ENCODE measurements around the gene HDDC2. TPM values are rescaled to one million over a fixed set of nuclear protein-coding genes. Genes with fewer than 3 reads are reported as not detected.

HDDC2 gene
- total and polyA plus RNA-seq, 9 of the 15 experiments (the other 6 are each of a cell fraction or from before 2014, with no cell fraction given) = 194 to 632 (median 294) TPM

DNA sequence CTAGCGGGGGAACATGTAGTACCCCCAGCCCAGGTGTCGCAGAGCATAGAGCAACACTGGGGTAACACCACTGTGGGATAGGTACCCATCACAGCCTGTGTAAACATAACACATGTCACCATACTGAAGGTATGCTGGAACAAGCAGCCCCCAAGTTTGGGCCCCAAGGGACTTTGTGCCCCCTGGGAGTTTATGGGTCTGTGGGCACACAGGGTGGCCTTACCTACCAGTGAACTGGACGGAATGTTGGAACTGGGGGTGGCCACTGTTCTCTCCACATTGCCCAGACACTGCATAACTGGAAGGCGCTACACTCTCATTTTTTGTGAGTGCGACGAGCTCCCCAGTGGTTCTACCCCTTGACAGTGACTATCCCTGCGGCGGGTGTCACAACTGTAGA, 28.5 kb downstream of the HDDC2 start (continued):
- TF ChIP-seq ZNF165 (CRISPR knock-in tag; IDR thresholded peaks at IDR 0.05; ENCODE audit: borderline replicate concordance) (no peak), TRIM28 (IDR thresholded peaks at IDR 0.05) (no peak), NUFIP1 (IDR thresholded peaks at IDR 0.05; ENCODE audit: partially characterized antibody) (no peak)

DNA sequence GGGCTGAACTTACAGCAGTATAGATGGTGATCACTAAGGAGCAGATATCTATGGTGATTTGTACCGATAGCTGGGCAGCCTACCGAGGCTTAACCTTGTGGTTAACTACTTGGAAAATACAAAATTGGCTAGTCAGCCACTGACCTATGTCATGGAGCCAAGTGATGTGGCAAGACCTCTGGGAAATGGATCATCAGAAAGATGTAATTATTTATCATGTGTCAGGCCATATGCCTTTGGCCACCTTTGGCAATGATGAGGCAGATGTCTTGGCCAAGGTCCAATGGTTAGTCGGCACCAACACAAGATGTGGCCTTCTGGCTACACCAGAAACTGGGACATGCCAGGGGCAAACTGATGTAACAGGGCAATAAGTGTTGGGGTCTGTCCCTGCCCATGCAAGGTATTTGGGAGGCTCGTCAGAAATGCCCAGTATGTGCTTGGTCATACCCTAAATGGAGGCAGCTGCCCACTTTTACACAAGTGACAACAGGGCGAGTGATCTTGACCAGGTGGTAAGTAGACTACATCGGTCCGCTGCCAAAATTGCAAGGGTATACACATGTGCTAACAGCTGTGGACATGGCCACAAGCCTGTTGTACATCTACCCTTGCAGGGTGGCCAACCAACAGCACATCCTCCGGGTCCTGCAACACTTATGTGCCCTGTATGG, 30.1 kb downstream of the HDDC2 start:
- Histone ChIP-seq H2AFZ (ENCODE audit: low read depth, low read length) (no peak overlapping the region), H3K27me3 (ENCODE audit: control insufficient read depth in 2 of 2, insufficient read depth in 2 of 2, low read length in 2 of 2) (no peaks in the 10 kb centered on the region), H3K27ac (ENCODE audit: extremely low read depth, low read depth, low read length) (no peak overlapping the region), H3K9me3 (replicated peaks; ENCODE audit: control insufficient read depth, insufficient read depth, low read depth, low read length) (no peaks in the 10 kb centered on the region), H3K4me2 (ENCODE audit: insufficient read depth, low read length) (no peak overlapping the region), H3K79me2 (ENCODE audit: control insufficient read depth, insufficient read depth, low read length) (no peaks in the 10 kb centered on the region), H3K9me1 (ENCODE audit: control insufficient read depth, insufficient read depth, low read length) (no peaks in the 10 kb centered on the region), H3K4me3 (no peak overlapping the region), H4K20me1 (replicated peaks; ENCODE audit: control insufficient read depth, insufficient read depth, low read length) (0 out of 2 replicates have a peak, but pooled peaks cover 2% of the 10 kb centered on the region), H3K4me1 (replicated peaks in 1 of 2; ENCODE audit: control insufficient read depth in 2 of 2, insufficient read depth in 2 of 2, low read length in 2 of 2) (peaks cover 0 to 3% of the 10 kb centered on the region in 2 experiments; a peak in 1 of 5 replicates), H3K9ac (ENCODE audit: insufficient read depth in 1 of 2, low read depth in 2 of 2, low read length in 2 of 2) (no peak overlapping the region), H3K36me3 (ENCODE audit: control insufficient read depth, insufficient read depth, low read length) (peaks cover 51% of the 10 kb centered on the region)
- in situ Hi-C loops (cut with MboI) = no loop called here
- POLR2A ChIA-PET = interaction anchor here (2.1 kb wide), 1 partner anchor 8 kb away, joined by 6 read pairs; no protein-coding TSS in a partner anchor
- 88% methylated on average over 8 of the region's 8 CpGs for WGBS (ENCODE audit: insufficient coverage, low coverage, missing lambda C conversion rate)
- CTCF ChIA-PET (ENCODE audit: low intra/inter-chr PET ratio) = no interaction called here
- intact Hi-C loops (cut with micrococcal nuclease) = no loop called here
- FAIRE-seq = no peak
- BruUV-seq (replicated peaks) = no TSS peak
- no peak for DNase-seq (ENCODE audit: extremely low read depth in 1 of 4, low spot score in 3 of 4)
- ATAC-seq = no peak
- no peak for TF ChIP-seq TAF1 (IDR thresholded peaks at IDR 0.05; ENCODE audit: control insufficient read depth, extremely low read depth, insufficient read depth, low read length, severe bottlenecking)
- TF ChIP-seq MECOM (CRISPR knock-in tag; IDR thresholded peaks at IDR 0.05) = no peak
- TF ChIP-seq, protein P1, sequence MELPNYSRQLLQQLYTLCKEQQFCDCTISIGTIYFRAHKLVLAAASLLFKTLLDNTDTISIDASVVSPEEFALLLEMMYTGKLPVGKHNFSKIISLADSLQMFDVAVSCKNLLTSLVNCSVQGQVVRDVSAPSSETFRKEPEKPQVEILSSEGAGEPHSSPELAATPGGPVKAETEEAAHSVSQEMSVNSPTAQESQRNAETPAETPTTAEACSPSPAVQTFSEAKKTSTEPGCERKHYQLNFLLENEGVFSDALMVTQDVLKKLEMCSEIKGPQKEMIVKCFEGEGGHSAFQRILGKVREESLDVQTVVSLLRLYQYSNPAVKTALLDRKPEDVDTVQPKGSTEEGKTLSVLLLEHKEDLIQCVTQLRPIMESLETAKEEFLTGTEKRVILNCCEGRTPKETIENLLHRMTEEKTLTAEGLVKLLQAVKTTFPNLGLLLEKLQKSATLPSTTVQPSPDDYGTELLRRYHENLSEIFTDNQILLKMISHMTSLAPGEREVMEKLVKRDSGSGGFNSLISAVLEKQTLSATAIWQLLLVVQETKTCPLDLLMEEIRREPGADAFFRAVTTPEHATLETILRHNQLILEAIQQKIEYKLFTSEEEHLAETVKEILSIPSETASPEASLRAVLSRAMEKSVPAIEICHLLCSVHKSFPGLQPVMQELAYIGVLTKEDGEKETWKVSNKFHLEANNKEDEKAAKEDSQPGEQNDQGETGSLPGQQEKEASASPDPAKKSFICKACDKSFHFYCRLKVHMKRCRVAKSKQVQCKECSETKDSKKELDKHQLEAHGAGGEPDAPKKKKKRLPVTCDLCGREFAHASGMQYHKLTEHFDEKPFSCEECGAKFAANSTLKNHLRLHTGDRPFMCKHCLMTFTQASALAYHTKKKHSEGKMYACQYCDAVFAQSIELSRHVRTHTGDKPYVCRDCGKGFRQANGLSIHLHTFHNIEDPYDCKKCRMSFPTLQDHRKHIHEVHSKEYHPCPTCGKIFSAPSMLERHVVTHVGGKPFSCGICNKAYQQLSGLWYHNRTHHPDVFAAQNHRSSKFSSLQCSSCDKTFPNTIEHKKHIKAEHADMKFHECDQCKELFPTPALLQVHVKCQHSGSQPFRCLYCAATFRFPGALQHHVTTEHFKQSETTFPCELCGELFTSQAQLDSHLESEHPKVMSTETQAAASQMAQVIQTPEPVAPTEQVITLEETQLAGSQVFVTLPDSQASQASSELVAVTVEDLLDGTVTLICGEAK (IDR thresholded peaks at IDR 0.05) = no peak
- TF ChIP-seq, protein P1 (CRISPR knock-in tag; IDR thresholded peaks at IDR 0.05) = no peak
- no peak for TF ChIP-seq ZNF561 (CRISPR knock-in tag; conservative IDR thresholded peaks at IDR 0.05)
- TF ChIP-seq, protein P2, sequence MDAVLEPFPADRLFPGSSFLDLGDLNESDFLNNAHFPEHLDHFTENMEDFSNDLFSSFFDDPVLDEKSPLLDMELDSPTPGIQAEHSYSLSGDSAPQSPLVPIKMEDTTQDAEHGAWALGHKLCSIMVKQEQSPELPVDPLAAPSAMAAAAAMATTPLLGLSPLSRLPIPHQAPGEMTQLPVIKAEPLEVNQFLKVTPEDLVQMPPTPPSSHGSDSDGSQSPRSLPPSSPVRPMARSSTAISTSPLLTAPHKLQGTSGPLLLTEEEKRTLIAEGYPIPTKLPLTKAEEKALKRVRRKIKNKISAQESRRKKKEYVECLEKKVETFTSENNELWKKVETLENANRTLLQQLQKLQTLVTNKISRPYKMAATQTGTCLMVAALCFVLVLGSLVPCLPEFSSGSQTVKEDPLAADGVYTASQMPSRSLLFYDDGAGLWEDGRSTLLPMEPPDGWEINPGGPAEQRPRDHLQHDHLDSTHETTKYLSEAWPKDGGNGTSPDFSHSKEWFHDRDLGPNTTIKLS (IDR thresholded peaks at IDR 0.05; ENCODE audit: borderline replicate concordance, low read depth) = no peak
